SK-N-MC (cell line): ENCODE measurements around the gene SYTL3.

Source experiments
- EZH2 ChIP-seq: fragments of 200-600 bp; sonication (generic); IDR thresholded peaks from one replicate; pipeline ENCODE4 v1.6.1; 2017; ENCODE audit warnings: antibody characterized with exemption
- POLR2AphosphoS5 ChIP-seq: IDR thresholded peaks from 2 replicates; pipeline ENCODE4 v1.6.1; 2012; ENCODE audit warnings: mild to moderate bottlenecking, low read depth, low read length, borderline replicate concordance

GRCh38 chr6:158722176-158722729 lies 72.4 kb downstream of the SYTL3 start:
- TF ChIP-seq EZH2 (no peak), POLR2AphosphoS5 (no peak)
